Measurements from ENCODE around the gene ZFYVE26.
A peak's percentile ranks its signal among the peaks of the same experiment; 100 is the strongest.
"Not testable (repeated sequence)": the region's sequence is repeated elsewhere in the genome, so short reads cannot be mapped to it uniquely, and the experiment has no call there.

Gene ZFYVE26
- 82.4 to 90.2 reads per million in 2 donors for total RNA-seq

DNA sequence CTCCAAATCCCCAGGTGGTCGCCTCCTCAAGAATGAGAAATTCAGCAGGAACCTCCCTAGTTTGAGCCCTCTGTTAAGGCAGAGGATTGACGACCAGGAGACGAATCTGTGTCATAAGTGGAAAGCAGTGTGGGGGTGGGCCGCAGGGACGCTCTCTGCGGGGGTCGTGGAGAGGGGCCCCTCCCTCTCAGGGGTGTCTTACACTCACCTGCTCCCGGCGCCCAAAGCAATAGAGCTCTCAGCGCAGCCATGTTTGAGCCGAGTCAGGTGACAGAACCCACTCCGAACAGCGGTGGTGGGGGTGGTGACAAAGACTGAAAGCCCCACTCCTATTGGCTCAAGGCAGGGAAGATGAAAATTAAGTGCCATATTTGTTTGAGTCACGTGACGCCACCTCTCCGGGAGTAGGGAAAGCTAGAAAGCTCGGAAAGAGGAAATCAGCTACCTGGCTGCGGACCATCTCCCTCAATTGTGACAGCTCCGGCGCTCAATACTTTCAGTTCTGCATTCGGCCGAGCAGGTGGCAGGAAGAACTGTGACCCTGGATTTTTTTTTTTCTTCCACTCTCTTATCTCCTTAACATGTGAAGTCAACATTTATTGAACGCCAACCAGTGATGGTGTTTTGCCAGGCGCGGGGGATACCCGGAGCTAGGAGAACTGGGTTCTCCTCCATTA, at the start of gene ZFYVE26:
Gene ZFYVE26 (minus strand): TSS at position 265 of the 677 bp plus-strand sequence. CDS start 627 bp downstream, outside the sequence.
- peak; percentile 23 for DNase-seq

DNA sequence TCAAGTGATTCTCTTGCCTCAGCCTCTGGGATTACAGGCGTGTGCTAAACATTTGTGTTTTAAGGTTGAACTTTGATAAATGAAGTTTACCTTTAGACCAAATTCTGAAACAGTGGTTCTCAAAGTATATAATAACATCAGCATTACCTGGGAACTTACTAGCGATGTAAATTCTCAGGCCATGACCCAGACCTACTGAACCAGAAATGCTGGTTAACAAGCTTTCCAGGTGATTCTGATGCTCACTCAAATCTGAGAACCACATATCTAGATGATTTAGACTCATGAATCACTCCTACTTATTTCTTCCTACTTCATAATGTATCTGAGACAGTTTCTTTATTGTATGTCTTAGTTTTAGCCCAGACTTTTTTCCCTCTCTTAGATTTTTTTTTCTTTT, 46.8 kb upstream of the ZFYVE26 start:
- DNase-seq, result no peak

DNA sequence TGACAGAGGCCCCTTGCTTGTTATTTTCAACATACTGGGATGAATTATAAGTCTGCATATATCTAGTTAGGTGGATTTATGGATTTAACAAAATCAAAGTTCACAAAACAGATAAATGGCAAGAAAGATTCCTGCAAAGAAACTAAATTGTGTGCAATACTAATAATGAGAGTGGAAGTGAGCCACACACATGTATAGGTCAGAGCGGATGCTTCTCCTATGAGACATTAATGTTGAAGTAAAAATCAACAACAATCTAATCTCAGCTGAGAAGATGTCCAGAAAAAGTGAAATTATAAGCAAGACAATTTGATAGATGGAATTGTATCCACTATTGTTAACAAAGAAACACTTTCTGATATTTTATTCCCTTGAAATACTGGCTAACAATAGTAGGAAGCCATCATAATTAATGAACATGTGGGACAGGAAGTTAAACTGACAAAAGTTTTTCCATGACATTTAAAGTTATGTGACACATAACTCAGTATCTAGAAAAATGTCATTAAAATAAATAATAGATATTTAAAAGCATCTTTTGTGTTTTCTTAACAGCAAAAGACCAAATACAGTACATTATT, 42.9 kb upstream of the ZFYVE26 start:
- no peak for DNase-seq

DNA sequence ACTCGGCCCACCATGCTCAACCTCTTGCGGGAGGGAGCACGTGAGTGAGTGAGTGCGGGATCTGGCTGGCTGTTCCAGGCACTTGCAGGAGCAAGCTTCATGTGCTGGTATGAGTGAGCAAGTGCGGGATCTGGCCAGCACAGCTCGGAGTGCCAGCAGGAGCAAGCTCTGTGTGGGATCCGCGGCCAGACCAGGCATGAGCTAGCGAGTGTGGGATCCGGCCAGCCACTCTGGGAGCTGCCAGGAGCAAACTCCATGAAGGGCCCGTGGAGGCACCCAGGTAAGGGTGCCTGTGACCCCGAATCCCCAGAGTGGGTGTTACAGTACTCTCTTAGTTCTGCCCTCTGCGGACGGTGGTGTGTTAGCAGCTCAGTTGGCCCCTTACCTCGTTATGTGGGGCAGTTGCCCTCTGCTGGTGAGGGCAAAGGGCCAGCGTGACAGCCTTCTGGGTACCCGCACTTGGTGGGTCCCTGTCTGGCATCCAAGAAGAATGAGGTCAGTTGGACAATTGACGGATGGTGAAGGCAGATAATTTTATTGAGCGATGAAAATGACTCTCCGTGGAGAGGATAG, 41.5 kb upstream of the ZFYVE26 start:
- DNase-seq, result no peak

DNA sequence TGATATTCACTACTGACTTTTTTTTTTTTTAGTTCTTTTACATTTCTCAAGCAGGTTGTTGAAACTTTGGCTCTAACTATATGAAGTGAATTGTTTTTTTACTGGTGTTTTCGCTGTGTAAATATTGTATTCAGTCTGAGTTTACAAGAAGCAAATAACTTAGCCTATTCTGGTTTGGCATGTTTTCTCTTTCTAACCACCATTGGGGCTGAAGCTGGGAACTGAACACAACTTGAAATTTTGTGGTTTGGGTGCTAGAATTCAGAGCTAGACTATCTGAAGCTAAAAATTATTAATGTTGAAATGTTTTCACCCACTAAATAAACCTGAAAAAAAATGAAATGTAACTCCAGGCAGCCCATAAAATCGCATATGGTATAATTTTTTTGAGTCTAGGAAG, 40.4 kb upstream of the ZFYVE26 start:
- DNase-seq, result no peak

DNA sequence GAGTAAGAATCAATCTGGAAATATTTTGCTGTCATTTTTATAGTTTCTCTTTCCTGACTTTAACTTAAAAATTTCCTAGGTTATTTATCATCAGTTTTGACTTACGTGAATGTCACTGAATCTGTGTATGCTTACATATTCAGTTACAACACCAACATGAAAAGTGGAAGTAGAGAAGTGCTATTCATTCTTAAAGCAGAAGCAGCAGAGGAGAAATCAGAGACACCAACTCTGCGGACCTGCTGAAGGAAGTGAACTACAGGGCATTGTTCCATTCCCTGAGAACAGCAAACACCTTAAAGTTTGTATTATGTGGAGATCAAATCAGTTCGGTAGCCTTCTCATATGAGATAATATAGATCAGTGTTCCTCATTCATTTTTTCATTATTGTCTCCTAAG, 37.3 kb upstream of the ZFYVE26 start:
- no peak for DNase-seq

DNA sequence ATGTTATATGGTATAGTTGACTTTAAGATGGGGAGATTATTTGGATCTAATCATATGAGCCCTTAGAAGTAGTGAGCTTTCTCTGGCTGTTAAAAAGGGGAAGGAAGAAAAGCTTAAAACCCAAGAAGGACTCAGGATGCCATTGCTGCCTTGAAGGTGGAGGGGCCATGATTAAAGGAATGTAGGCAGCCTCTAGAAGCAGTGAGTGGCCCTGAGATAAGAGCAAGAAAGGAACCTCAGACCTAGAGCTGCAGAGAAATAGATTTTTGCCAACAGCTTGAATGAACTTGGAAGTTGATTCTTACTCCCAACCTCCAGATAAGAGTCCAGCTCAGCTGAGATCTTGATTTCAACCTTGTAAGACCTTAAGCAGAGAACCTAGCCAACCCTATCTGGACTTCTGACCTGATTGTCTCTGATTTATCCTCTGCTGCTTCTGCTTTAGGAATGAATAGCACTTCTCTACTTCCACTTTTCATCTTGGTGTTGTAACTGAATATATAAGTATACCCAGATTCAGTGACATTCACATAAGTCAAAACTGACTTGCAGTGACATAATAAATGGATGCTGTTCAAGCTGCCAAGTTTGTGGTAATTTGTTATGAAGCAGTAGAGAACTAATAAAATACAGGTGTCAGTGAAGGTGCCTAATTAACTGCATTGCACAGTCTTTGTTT, 36.7 kb upstream of the ZFYVE26 start:
- no peak for DNase-seq

DNA sequence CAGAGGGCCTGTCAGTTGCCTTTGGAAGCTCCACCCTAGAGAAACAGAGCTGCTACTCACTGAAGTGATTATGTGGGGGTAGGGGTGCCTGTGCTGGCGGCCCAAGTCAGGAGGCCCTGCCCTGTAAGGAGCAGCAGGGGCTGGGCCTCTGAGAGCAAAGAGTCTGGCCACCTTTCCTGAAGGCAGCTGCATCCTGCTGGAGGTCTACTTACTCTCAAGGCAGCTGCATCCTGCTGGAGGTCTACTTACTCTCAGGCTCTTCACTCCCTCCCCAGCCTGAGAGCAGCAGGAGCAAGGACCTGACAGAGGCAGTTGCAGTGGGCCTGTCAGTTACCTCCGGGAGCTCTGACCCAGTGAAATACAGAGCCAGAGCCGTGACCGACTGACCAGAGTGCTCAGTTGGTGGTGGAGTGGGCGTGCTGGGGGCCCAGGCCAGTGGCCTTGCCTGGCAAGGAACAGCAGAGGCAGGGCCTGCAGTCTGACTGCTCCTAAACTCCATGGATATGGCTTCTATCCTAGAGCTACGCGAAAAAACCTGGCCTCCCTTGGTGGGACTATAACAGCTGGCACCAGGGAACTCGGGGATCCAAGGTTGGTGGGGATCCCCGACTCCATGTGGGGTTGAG, 35.5 kb upstream of the ZFYVE26 start:
- DNase-seq, result no peak

DNA sequence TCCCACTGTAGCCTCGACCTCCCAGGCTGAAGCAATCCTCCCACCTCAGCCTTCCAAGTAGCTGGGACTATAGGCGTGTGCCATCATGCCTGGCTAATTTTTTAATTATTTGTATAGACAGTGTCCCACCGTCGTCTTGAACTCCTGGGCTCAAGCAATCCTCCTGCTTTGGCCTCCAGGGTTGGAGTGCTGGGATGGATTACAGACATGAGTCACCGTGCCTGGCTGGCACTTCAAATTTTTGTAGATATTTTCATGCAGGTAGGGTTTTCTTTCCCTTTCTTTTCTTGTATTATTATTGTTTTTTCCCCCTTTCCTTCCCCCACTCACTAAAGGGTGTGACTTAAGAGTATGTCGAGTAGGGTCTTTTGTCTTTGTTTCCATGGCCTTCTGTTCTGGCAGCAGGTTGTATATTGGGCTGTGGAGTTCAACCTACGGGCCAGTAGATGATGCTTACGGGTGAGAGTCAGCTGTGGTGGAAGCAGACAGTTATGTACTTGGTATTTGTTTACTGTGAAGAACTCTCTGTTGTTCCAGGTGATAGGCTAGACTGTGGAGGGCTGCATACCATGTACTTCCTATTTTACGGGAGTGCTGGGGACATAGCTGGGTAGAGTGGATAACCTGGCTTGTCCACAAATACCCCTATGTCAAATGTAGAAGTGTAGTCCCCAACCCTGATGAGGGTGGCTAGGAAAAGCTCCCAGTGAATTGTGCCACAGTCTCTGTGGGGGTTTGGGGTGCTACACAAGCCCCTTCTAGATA, 33.9 kb upstream of the ZFYVE26 start:
- DNase-seq, result no peak

DNA sequence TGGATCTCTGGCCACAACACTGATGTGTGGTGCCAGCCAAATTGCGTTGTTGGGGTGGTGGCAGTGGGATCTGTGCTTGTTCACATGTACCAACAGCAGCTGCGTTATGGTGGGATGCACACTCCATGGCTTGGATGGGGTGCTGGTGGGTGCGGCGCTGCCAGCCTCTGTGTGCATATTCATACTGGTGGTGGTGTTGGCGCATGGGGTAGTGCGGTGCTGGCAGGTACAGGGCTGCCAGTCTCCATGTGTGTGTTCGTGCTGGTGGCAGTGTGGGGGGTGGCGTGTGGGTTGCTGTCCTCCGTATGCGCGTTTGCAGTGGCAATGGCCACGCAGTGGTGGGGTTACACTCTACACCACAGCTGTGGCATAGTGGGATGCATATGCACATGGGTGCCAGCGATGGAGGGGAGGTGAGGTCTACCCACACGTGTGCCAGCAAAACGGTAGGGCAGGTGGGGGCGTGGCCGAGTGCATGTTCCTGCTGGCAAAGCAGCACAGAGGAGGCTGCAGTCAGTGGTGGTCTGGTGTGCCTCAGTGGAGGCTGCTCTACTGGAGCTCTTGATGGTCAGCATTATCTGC, 29.7 kb upstream of the ZFYVE26 start:
- DNase-seq, result no peak

DNA sequence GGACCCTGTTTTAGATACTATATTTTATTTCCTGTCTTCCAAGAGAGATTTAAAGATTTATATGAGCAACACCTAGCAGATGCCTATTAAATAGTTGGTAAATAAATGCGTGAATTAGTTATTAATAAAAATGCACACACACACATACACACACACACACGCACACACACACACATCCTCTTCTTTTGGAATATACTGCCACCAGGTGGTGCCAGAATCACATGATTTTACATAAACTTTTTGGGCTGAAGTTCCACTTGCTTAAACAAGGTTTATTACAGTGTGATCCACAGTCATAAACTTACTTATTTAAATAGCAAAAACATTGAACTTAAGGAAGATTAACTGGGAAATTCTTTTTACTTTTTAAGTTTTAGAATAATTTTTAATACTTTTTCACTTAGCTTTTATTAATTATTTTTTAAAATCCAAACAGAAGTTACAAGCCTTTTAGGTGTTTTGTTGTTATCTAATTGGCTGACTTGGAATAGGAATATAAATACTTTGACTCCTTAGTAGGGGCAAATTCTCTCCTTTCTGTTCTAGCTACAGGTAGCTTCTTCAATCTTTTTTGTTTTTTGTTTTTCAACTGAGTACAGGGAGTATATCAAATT, 20.7 kb upstream of the ZFYVE26 start:
- no peak for DNase-seq

DNA sequence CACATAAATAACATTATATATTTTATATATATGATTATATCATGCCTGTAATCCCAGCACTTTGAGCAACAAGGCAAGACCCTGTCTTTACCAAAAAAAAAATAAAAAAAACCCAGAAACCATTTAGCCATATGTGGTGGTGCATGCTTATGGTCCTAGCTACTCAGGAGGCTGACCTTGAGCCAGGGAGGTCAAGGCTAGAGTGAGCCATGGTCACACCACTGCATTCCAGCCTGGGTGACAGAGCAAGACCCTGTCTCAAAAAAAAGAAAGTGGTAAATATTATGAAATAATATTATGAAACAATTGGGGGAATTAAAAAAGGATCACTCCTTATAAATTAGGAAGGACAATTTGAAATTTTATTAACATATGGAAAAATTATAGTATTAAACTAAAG, 19.2 kb upstream of the ZFYVE26 start:
- DNase-seq, result no peak

DNA sequence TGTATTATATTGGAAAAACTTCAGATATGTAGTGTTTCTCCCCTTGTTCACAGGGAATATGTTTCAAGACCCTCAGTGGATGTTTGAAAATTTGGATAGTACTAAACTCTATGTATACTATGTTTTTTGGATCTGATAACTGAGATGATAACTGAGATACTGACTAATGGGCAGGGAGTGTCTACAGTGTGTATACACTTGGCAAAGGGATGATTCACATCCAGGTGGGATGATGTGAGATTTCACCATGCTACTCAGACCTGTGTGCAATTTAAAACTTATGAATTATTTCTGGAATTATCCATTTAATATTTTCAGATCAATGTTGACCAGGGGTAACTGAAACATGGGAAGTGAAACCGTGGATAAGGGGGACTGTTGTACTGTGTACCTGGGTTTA, 17.0 kb upstream of the ZFYVE26 start:
- no peak for DNase-seq

DNA sequence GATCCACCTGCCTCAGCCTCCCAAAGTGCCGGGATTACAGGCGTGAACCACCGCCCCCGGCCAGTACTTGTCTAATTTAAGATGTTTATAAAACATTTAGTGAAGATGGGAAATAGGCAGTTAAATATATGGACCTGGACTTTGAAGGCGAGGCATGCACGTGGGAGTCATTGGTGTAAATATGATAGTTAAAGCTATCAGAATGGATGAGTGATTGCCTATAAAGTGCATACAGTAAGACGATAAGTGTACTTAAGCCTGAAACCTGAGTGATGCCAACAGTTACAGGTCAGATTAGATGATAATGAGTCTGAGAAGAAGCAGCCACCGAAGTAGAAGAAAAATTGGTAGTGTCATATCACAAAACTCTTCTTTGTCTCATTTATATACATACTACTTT, 14.7 kb upstream of the ZFYVE26 start:
- no peak for DNase-seq

DNA sequence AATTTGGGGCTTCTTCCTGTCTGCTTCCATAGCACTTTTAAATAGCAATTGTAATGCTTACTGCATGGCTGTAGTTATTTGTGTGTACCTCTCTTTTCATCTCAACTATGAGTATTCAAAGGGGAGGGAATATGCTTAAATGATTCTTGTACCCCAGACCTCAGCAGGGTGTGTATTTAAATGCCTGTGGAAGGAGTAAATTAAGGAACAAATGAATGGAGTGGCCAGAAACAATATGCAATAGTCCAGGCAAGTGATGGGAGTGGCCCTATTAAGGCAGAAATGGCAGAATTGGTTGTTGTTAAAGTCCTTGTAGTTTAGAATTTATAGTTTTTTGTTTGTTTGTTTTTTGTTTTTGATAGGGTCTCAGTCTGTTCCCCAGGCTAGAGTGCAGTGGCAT, 4.7 kb upstream of the ZFYVE26 start:
- no peak for DNase-seq

DNA sequence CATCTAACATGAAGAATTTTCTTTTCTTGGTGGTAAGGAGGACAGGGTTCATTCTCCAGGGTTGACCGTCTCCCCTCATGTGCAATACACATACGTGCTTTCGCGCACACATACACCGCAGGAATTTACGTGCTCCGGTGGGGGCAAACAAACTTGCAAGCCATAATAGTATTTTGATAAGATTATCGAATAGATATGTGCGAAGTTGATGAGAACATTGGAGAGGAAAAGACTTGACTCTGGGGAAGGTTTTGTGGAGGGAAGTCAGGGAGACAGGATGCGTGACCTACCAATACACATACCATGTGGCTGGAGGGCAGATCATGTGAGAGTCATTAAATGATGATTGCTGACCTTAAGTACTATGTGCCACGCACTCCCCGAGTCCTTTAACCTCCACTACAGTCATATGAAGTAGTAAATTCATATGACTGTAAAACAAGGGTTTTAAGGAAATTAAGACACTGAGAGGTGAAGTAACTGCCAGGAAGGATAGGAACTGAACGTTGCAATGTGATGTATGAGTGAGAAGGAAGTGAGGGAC, 4.1 kb upstream of the ZFYVE26 start:
- DNase-seq, result no peak

DNA sequence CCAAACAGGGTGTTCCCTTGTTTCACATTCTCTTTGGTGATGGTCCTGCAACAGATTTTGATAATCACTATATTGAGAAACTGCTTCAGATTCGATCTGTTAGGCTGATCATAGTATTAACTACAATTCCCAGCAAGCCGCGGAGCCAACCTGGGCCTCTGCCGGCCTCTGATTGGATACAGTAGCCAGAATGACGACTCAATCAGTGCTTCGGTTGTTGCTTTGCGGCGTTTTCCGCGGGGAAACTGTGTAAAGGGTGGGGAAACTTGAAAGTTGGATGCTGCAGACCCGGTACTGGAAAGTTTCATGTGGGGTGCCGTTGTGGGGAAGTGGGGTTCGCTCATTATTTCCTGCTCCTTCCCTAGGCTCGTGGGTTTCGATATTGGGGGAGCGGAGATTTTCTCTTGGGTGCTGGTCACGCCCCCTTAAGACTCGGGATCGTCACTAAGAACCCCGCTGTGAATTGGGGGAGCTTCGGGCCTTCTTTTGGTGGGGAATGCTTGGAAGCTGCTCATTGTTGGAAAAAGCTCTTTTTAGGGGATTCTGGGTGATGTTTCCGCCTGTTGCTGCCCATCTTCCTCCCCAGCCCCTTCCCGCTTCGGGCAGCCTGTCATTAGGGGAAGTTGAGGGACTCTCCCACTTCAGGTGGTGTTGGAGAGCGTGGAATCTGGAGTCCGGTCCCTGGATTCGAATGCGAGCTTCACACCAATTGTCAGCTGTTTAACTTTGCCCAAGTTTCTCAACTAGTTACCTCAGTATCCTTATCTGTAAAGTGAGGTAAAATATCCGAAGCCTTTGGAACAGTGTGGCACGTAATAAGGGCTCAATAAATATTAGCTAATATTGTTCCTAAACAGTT, 3.4 kb upstream of the ZFYVE26 start, which contains the start of gene RAD51B:
Gene RAD51B (plus strand): TSS at position 217 of the 859 bp plus-strand sequence.
- peak; percentile 22 for DNase-seq

DNA sequence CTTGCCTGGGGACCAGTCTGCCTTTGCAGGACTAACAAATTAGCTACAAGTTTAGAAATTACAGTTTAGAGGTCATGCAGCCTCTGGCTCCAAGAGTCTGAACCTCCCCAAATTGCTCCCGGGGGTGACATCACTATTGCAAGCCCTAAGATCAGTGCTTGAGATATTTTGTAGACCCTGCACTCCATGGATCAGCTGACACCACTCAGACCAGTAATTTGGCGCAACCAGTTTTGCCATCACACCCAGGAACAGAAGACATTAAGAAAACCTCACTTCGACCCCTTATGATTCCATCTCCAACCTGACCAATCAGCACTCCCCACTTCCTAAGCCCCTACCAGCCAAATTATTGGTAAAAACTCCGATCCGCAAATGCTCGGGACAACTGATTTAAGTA, 2.1 kb upstream of the ZFYVE26 start:
- DNase-seq, result not testable (repeated sequence)

DNA sequence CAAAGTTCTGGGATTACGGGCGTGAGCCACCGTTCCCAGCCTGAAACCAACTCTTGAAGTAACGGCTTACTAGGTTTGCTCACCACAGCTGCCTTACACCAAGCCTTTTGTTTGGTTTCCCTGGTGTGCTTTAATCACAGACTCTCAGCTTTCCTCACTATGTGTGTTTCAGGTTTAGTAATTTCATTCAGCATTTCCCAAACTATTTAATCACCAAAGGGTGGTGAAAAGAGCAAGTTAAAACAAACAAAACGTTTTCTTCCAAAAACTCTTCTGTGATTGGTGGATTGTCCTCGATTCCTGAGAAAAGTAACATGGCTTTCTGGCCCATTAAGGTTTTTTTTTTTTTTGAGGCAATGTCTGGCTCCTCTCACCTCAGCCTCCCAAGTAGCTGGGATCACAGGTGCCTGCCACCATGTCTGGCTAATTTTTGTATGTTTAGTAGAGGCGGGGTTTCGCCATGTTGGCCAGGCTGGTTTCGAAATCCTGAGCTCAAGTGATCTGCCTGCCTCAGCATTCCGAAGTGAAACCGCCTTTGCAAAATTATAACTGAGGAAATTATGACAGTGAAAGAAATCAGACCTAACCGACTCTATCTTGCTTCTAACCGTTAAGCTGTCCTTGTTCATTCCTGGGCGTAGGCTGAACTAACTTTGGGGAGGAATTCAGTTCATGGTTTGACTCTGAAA, 1.5 kb upstream of the ZFYVE26 start:
- DNase-seq, result no peak

All from activated gamma-delta T cell (primary cell).